ENCODE data around the gene FBN1.

Gene FBN1

DNA sequence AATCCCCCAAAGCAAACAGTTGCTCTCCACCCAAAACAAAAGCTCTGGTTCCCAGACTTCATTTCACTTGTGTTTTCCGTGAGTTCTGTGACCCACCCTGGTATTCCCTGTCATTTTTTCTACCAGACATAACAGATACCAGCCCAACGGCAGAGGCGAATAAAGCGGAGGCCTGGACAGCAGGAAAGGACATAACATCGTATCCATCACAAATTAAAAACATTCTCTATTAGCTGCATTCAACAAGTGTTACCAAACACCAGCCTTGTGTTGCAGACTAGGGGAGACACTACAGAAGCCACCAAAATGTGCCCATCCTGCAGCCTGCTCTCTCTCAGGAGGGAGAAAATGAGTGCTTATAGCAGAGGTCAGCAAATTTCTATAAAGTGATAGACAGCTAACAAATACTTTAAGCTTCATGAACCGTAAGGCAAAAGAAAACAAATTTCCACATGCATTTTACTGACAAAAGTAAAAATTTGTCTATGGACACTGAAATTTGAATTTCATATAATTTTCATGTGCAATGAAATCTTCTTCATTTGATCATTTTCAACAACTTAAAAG lies 7.1 kb upstream of the FBN1 start:
- DNase-seq (ENCODE audit: low read depth, low spot score): no peak

DNA sequence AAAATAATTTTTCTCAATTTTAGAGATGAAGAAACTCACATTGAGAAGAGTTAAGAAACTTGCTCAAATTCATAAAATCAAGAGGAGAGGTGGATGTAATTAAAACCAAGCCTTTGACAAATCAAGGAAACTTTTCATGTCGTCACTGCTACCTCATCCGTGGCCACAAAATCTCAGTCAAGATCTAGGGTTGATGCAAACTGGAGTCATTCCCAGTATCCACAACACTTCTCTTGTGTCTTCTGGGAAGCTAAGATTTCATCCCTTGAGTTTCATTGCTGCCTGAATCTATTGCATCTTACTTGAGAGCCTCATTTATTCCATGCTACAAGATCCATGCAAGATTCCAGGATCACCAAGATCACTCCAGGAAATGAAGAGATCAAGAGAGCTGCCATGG lies 5.4 kb upstream of the FBN1 start:
- DNase-seq (ENCODE audit: low read depth, low spot score): no peak

DNA sequence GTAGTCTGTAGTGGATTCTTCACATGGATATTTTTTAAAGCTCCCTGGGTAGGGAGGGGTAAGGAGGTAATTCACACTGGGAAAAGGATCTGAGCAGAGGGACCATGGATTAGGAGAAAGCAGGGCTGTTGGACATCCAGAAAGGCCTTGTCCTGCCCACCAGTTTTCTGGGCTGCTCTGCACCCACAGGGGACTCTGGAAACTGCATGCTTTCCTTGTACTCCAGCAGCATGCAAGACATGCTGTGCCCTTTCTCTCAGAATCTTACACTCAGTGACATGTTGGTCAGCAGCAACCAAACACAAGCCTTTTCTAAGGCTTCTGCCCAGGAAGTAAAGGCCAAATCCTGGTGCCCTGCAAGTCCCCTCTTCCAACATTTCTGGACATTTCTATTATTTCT lies 2.5 kb upstream of the FBN1 start:
- no peak for DNase-seq (ENCODE audit: low read depth, low spot score)

DNA sequence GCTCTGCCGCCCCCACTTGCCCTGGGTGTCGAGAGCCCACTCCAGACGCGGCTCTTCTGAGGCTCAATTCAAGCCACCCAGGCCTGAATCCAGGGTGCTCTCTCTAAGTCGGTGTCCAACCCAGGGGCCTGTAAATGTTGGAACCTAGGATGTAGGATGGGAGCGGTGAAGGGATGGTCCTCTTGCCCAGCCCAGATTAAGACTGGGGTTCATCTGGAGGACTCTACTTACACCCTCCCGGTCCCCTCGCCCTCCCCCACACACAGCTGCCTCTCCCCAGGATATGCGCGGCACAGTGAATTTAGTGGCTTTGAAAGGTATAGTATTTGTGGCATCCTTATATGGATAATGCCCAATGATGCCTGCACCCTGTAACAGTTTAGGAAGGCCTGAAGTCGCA lies 822 bp upstream of the FBN1 start:
- DNase-seq (ENCODE audit: low read depth, low spot score): no peak

DNA sequence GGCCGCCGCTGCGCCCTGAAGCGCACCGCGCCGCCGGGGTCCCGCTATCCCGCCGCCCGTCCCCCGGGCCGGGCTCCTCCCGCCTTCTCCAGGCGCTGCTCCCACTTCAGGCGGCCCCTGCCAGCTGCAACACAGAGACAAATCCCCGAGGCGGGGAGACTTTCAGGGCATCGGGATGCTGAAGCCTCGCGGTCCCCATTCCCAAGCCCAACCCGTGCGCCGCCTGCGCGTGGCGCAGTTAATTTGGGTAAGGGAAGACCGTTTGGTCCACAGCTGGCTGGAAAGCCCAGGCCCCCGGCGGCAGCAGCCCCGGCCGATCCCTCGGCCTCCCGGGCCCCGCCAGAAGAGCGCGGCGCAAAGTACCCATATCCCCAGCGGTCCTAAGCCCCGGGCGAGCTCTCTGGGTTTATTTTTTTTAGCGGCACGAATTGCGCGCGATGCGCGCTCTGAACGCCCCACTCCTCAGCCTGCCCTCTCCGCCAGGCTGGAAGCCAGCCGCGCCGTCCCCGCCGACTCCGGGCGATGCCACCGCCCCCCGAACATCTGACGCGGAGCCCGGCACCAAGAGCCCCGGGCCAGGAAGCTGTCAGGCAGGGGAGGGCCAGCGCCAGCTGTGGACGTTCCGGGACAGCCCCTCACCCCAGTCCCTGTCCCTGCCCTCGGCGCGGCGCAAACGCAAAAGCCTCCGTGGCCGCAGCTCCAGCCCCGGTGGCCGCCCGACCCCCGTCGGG lies 517 bp downstream of the FBN1 start:
- DNase-seq (ENCODE audit: low read depth, low spot score): no peak

DNA sequence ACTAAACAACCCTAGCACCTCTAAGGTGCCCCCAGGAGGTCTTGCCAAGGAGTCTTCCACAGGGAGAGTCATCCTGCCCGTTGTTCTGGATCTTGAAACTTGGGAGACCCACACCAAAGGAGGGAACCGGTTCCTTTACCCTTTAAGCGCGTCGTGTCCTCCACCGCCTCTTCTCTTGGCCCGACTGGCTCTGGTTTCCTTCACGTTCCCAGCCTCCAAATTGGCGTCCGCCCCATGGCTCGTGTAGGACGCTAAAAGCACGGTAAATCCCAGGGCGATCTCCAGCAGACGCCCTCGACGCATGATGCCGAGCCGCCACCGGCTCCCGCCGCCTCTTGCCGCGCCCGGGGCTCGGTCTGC lies 1.1 kb downstream of the FBN1 start:
- no peak for DNase-seq (ENCODE audit: low read depth, low spot score)

DNA sequence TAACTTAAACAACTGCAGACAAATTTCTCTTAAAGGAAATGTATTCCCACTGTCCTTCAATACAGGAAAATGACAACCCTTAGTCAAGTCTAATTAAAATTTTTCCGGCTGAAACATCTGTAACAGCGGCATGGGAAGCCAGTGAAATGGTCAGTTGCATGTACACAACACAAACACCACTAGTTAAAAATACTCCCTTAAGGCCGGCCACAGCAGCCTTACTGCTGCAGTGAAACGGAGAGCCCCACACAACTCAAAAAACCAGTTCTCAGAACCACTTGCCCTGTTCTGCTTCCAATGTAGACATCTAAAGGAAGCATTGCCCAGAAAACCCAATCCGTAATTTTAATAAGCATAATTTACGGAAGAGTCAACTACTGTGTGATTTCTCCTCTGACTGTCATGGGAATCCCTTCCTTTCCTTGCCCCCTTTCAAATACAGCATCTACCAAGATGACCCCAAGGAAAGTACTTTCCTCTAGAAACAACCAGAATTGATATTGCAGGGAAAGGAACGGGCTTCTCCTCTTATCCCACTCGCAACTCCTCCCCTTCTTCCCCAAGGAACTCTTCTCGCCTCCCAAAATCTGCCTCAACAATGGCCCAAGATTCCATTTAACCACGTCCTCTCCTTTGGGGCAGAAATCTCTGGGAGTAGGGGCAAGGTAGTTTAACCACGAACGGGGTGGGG lies 1.6 kb downstream of the FBN1 start:
- no peak for DNase-seq (ENCODE audit: low read depth, low spot score)

DNA sequence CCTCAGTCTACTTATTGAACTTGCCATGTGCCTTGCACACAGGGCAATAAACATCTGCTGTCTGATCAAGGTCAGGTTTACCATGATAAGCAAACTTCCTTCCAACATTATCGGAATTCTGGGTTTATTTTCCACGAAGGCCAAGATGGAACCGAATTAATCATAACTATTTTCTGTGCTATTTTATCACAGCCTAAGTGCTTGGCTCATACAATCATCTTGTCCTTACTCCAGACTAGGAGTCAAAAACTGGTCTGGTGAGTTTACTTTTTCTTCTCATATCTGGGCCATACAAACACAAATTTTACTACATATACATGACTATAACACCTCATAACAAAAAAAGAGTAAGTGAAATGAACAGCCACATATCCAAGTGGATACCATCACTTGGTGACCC lies 2.3 kb downstream of the FBN1 start:
- no peak for DNase-seq (ENCODE audit: low read depth, low spot score)

DNA sequence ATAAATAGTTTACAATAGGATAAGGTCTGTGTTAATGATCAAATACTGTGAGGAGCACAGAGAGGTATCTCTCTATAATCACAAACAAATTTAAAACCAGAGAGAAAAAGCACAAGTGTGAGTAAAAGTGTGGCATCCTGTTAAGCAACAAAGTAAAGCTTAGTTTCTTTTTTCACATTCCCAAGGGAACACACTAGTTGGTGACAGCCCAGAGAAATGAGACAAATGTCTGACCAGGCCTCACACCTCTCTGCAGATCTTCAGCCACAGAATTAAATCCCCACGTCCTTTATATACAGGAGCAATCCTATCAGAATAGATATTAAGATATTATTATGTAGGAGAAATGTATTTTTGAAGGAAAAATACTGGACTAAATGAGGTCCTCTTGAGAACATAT lies 2.7 kb downstream of the FBN1 start:
- DNase-seq (ENCODE audit: low read depth, low spot score): no peak

DNA sequence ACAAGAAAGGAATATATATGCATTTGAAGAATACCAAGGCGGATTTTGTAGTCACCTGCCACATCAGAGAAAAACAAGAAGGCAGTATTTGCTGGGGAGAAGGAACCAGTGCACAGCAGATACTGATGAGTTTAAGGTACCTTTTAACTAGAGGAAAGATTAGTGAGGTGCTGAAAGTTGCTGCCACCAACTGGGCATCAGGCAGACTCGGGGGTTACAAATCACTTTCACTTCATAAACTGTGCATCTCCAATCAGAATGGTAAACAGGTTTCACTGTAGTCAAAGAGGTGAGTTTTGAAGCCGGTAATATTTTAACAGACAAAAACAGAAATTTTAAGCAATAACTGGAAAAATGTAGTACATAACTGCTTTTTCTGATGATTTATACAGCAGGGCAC lies 4.1 kb downstream of the FBN1 start:
- DNase-seq (ENCODE audit: low read depth, low spot score): no peak

DNA sequence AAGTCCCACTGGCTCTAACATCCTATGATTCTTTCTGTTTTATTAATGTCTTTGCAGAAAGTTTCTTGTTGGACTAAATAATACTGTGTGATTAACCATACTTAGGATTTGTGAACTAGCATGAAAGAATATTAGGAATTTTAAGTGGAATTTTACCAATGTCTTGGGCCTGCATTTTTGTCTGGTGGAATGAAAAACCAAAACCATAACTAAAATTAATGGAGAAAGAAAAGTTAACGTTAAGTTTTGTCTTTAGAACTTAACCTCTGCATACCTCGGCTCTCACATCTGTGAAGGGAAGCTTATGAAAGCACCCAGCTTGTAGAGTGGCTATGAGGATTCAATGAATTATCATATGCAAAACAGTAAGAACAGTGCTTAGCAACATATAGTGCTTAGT lies 6.5 kb downstream of the FBN1 start:
- no peak for DNase-seq (ENCODE audit: low read depth, low spot score)

DNA sequence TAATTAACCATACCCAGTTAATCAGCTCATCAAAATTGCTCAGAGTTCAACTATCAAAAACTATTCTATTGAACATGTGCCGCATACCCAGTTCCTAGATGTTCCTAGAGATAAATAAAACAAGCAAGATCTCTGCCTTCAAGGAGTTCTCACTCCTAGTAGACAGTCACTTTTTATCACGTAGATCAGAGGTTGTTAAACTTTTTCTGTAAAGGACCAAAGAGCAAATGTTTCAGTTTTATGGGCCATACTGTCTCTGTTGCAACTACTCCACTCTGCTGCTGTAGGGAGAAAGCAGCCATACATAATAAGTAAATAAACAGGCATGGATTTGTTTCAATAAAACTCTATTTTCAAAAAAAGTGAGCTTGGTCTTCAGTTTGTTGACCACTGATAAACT lies 7.9 kb downstream of the FBN1 start:
- no peak for DNase-seq (ENCODE audit: low read depth, low spot score)

DNA sequence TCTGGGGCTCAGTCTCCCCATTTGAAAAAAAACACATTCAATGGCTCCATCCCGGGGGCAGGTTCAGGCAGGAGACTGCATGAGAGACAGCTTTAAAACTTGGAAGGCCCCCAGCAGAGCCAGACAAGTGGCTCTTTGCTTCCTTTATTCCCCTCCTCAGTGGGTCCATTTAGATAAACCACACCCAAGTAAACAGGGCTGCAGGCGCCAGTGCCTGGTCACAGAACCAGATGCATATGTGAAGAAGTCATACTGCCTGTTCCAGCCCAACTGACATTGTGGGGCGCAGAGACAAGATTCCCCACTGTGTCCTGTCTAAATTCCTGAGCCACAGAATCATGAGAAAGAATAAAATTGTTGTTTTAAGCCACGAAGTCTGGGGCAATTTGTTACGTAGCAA lies 9.0 kb downstream of the FBN1 start:
- DNase-seq (ENCODE audit: low read depth, low spot score): no peak

DNA sequence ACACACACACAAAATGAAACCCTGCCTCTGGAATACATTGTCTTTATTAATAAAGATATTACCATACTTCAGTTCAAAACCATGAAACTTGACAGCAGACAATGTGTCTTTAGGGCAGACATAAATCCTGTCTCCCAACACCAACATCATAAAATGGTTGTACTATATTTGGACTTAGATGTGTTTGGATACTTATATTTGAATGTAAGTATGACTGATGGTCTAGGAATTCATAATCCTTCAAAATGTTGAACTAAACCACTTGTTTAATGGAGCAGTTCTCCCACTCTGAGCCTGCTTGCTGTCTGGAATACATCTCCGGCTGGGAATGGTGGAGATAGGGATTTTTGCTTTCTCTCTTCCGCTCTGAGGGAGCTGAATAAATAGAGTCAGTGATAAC lies 10.6 kb downstream of the FBN1 start:
- DNase-seq (ENCODE audit: low read depth, low spot score): no peak

DNA sequence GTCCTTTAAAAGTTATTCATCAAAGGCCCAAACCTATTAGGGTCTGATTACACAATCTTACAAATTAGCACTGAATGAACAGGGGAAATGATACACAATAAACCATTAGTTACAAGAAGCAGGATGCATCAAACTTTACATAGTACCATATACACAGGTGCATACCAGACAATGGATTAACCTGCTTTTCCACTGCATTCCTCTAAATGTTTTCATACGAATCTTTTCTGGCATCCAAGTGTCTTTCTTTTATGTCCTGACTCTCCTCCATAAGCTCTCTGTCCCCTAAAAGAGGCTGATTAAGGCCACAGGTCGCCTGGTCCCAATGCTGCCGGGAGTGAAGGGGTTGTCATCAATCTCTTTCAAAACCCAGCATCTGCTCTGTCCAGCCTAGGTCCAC lies 11.4 kb downstream of the FBN1 start:
- no peak for DNase-seq (ENCODE audit: low read depth, low spot score)

DNA sequence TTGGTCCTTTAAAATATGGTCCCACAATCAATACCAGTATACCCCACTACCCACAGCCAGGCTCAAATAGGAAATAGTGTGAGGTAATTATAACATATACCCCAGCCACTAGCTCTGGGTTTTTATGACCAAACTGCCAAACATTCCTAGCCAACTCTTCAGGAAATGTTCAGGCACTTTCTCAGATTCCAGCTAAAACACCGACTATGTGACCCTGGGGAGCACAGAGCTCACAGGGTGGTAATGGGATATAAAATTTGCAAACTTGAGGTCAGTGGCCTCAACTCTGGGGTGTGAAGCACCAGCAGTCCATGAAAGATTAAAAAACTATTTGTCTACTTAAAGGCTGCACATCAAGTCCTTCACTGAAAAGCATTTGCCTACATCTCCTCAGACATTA lies 12.9 kb downstream of the FBN1 start:
- DNase-seq (ENCODE audit: low read depth, low spot score): no peak

DNA sequence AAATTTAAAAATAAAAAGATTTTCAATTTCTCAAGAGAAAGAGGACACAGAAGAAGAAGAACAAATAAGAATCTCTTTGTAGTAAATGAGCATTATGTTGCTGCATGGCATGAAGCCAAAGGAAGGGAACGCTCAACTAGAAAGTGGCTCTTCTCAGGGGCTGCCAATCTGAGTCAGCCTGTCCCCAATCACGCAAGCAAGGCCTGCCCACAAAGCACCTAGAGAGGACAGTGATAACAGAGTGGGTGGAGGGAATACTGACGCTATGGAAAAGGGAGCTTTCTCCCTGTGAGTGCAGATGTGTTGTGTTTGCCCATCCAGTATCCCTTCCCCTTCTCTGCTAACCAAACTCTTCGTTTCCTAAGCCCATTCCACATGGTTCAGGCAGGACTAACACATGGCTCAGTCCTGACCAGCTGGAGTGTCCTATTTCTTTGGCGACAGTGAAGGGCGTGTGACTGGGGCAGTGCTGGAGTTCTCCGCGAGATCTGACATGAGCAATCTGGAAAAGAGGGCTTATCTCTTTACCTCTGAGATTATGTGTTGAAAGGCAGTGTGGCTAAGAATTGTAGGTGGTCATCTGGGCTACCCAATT lies 14.2 kb downstream of the FBN1 start:
- no peak for DNase-seq (ENCODE audit: low read depth, low spot score)

DNA sequence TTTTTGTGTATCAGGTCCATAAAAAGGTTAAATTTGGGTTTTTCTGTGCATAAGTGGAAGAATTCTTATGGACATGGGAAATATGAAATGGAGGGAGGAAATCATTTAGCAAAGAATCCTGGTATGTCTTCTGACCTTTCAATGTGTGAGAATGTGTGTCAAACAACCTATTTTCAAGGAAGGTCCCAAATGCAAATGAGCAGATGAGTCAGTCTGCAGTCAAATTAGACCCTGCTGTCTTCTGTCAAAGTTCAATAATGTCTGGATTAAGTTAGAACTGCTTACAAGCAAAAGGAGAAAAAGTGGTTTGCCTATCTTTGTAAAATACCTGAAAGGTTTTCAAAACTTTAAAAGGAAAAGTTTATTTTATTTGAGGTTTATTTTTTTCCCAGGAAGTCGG lies 15.3 kb downstream of the FBN1 start:
- DNase-seq (ENCODE audit: low read depth, low spot score): no peak

DNA sequence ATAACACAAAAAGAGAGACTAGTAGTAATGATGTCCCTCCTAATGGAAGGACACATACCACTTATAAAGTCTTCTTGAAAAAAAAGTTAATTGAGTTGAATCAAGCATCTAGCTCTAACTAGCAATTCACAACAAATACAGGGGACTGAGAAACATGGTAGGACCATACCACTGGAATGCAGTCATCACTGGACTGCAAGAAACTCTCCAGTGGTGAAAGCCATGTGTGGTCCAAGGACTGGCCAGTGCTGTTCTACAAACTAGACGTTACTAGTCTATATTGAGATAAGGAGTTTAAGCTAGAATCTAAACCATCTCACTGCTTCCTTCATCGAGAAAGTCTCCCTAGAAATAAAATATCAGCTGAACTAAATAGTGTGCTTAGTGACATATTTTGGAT lies 16.7 kb downstream of the FBN1 start:
- DNase-seq (ENCODE audit: low read depth, low spot score): no peak

DNA sequence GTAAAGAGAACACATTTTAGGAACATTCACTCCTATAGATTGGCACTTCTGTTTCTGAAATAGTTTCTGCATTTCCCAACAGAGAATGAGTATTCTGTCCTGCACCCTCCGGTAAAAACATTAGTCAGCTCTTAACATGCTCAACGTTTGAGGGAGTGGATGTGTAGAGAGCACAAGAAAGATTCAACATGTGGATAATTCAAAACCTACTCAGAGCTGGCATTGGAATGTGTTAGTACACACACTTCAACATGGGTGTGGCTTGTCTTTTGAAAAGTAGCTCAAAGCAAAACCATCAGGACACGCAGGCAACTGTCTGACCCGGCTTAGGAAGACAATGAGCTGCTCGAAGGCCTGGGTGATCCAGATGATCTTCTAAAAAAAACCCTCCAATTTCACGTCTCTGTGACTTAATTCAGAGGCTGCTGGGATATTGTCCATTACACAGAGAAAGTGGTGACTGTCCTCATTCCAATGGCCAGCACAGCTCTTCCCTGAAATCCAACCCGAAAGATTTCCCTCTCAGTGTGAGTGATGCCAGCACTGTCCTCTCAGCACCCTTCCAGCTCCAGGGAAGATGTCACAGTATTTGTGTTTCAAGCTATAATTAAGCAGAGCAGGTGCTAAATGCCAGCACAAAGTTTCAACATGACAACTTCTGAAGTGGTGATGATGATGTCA lies 18.1 kb downstream of the FBN1 start:
- DNase-seq (ENCODE audit: low read depth, low spot score): no peak

DNA sequence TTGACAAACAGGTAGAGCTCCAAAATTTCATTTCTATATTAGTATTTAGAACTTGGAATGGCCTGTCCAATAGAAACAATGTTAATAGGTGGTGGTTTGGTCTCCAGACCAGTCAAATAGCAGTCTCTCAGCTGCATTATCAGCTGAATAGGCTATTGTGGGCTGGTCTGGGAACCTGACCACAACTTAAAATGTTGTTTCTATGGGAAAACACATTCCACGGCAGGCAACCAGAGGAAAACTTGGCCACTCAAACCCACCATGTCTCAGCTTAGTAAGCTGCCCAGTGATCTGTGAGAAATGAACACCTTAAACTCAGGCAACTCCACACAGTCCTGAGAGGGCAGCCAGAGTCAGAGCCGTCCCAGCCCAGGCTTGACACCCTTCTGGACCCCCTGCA lies 20.4 kb downstream of the FBN1 start:
- DNase-seq (ENCODE audit: low read depth, low spot score): no peak

DNA sequence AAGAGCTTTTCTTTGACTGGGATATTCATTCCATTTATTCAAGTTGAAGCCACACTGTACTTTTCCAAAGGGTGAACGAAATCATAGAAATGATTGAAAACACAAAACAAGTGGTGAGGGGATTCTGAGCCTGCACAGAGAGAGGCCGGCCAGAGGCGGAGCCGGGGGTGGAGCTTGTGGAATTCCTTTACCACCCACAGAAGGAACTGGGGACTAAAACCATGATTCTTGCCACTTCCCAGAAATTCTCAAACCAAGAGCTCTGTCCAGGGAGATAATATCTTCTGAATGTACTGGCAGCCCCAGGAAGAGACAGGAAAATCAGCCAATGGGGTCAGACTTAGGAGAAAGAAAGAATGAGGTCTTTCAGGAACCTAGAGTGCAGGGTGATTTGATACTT lies 20.8 kb downstream of the FBN1 start:
- DNase-seq (ENCODE audit: low read depth, low spot score): no peak

DNA sequence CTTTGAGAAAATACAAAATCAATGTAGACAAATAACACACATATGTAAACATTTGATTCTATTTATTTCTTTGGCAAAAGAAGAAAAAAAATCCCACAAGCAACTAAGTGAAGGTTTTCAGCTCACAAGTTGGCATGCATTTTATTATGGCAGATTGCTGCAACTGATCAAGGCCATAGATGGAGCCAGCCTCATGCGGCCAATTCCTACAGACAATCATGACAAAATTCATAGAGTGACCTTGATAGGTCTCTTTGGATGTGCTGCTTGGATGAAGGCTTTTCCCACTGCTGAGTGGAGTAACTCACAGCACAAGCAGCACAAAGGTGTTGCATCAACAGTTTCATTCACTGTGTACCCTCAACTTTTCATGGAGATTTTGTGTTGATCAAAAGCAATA lies 22.1 kb downstream of the FBN1 start:
- DNase-seq (ENCODE audit: low read depth, low spot score): no peak
